NAMALWA (cell line): ENCODE data around the gene RXRA.
"Not testable (repeated sequence)": the region's sequence is repeated elsewhere in the genome, so short reads cannot be mapped to it uniquely, and the experiment has no call there.

ENCODE experiments used
- DNase-seq: peaks from one replicate; pipeline ENCODE4 v3.0.0-alpha.2; 2015; ENCODE audit warnings: low spot score

The RXRA gene

DNA sequence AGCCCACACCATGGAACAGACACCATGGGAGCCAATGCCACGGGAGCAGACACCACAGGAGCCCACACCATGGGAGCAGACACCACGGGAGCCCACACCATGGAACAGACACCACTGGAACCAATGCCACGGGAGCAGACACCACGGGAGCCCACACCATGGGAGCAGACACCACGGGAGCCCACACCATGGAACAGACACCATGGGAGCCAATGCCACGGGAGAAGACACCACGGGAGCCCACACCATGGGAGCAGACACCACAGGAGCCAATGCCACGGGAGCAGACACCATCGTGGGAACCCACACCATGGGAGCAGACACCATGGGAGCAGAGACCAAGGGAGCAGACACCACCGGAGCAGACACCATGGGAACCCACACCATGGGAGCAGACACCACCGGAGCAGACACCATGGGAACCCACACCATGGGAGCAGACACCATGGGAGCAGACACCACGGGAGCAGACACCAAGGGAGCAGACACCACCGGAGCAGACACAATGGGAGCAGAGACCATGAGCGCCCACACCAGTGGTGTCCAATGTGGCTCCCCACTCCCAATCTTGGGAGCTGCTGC lies 17.5 kb upstream of the RXRA start:
- not testable (repeated sequence) for DNase-seq

GRCh38 chr9:134313470-134313869 lies 12.8 kb upstream of the RXRA start:
- no peak for DNase-seq

DNA sequence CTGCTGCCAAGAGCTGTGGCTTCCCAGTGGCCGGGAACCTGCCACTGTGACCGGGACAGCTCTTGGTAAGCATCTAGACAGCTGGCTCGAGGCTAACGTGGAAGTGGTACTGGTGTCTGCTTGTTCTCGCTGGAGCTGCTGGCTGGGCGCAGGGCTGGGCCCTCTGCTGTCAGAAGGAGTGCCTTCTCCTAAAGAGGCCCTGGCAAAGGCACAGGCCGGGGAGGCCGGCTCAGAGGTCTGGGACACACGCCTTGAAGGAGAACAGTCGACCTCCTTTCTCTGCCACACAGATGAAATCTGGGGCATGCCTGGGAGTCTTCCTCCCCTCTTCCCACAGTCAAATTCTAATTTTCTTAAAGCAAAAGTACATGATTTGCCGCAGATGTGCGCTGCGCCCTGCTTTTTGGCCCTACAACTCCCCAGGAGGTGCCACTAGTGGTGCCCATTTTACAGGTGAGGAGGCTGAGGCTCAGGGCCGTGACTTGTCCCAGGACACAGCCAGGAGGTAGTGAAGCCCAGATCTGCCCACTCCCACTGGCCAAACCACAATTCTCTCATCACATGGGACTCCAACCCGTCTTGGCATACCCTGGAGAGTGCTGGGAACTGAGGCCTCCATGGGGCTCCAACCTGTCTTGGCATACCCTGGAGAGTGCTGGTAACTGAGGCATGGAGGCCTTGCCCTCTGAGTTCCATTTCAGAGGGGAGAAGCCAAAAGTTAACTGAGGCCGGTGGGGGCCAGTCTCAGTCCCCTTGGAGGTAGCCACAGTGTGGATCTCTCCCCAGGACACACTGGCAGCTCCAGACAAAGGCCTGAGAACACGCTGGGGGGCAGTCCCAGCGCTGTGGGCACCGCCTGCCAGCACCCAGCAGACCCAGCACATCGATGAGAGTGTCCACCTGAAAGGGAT lies 12.0 kb upstream of the RXRA start:
- DNase-seq = no peak

DNA sequence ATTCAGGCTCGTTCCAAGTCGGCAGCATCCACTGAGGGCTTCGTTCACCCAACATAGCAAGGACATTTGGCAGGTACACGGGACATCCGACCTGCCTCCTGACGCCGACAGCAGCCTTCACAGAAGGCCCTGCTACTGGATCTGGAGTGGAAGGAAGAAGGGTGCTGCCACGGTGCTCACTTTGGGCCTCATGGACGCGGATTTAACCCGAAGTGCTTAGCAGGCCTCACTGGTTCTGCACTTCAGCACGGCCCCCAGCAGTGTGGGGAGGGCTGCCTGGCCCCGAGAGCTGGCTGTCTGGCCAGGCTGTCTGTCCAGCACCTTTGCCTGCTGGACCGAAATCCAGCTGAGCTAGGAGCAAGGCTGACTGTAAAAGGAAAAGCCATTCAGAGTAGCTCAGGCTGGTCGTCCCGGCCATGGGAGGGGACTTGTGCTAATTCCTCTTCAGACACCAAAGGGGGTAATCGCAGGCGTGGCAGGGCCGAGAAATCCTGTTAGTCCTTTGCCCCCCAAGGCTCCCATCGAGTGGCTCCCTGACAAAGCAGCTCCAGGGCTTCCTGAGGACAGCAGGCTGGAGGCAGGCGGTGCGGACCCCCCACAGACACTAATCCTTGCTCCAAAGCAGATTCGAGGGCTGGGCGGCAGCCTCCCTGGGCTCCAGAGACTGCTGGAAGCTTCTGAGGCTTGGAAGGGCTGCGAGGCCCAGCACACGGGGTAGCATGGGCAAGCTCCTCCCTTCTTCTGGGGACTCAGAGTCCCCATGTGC lies 11.1 kb upstream of the RXRA start:
- no peak for DNase-seq

DNA sequence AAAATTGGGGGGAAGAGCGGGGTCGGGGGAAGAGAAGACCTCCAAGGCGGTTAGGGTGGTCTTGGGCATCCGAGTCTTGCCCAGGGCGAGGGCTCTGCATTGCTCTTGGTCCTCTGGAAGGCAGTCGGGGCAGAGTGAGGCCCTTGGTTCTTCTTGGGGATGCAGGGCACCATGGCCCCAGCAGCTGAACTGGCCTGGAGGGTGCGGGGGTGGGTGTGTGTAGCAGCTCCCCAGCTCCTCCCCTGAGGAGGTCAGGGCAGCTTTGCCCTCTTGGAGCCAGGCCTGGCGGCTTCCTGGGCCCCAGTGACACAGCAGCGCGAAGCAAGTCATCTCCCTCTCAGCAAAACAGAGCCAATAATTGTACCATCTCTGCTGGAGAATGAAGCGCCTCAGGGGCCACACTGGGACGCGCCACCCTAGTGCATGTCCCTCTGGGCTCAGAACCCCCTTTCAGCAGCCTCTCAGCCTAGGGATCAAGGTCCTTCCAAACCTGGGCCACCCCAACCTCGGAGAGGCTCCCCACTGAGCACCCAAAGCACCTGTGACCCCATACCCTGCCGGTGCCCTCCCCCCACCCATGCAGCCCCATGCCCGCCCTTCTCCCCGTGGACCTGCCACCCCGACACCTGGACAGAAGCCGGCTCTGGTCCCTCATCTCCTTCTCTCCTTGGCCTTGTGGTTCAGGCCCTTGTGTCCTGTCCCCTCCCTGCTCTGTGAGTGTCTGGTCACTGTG lies 10.4 kb upstream of the RXRA start:
- no peak for DNase-seq

DNA sequence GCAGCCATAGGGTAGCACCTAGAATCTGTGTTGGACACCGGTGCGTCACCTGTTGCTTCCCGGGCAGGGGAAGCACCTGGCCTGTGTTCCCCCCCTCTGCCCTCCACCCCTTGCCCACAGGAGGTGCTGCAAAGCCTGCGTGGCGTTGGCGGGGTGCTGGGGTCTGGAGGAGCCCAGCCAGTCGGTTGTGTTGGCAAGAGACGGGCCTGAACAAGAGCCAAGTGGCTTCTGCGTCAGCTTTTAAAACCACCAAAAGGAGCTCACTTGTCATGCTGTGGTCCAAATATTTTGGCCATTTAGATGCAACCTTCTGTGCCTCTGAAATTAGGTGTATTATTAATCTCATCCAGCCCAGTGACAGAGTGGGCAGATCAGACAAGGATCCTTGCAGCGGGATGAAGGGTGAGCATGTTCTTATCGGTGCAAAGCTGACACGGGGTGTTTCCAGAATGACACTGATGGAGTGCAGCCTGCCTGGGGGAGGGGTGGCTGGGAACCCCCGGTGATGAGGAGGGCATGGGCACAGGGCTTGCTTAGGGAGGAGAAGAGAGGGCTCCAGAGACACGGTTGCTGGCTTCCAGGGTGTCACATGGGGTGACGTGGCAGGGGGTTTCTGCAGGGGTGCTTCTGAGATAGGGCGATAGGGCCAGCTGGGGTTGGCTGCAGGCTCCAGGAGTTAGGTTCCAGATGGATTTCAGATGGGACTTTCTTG lies 9.7 kb upstream of the RXRA start:
- no peak for DNase-seq

DNA sequence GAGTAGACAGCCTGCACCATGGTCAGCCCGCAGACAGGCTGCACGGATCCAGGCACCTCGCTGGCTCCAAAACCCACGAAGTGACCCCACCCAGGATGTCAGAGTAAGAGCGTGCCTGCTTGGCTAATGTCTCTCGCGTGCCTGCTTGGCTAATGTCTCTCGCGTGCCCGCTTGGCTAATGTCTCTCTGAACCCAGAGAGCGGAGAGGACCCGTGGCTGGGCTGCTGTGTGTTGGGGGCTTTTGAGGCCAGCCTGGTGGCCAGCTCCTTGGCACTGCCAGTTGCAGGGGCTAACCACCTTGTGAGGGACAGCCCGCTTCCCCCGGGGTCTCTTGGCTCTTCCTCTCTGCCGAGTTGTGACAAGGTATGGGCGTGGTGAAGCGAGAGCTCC lies 8.9 kb upstream of the RXRA start:
- no peak for DNase-seq

DNA sequence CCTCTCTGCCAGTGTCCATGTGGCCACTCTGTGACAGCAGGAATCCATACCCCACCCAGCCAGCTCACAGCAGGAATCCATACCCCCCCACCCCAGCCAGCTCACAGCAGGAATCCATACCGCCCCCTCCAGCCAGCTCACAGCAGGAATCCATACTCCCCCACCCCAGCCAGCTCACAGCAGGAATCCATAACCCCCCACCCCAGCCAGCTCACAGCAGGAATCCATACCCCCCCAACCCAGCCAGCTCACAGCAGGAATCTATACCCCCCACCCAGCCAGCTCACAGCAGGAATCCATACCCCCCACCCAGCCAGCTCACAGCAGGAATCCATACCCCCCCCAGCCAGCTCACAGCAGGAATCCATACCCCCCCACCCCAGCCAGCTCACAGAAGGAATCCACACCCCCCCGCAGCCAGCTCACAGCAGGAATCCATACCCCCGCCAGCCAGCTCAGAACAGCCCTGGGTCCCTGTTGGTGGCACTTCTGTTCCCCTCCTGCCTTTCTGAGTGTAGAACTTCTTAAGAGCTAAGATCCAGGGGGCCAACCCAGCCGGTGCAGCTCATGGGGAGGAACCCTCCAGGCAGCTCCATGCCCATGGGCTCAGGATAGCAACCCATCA lies 8.4 kb upstream of the RXRA start:
- no peak for DNase-seq

DNA sequence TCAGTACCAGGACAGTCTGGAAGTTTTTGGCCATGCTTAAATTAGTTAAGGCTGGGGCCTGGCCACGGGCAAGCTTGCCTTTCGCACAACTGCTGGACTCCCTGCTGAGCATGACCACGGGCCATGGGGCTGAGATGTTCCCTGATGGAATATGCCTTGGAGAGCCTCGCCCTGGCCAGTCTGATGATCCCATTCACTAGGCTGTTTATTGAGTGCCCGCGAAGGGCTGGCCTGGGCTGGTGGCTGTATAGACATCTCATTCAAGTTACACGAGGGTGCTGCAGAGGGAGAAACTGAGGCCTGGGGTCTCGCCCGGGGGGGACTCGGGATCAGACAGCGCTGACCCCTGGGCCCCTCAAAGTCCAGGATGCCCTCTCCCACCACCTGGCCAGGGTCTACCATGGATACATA lies 7.8 kb upstream of the RXRA start:
- DNase-seq = no peak

GRCh38 chr9:134318941-134319305 lies 7.3 kb upstream of the RXRA start:
- DNase-seq = no peak

GRCh38 chr9:134319306-134320125 lies 6.7 kb upstream of the RXRA start:
- DNase-seq = no peak

DNA sequence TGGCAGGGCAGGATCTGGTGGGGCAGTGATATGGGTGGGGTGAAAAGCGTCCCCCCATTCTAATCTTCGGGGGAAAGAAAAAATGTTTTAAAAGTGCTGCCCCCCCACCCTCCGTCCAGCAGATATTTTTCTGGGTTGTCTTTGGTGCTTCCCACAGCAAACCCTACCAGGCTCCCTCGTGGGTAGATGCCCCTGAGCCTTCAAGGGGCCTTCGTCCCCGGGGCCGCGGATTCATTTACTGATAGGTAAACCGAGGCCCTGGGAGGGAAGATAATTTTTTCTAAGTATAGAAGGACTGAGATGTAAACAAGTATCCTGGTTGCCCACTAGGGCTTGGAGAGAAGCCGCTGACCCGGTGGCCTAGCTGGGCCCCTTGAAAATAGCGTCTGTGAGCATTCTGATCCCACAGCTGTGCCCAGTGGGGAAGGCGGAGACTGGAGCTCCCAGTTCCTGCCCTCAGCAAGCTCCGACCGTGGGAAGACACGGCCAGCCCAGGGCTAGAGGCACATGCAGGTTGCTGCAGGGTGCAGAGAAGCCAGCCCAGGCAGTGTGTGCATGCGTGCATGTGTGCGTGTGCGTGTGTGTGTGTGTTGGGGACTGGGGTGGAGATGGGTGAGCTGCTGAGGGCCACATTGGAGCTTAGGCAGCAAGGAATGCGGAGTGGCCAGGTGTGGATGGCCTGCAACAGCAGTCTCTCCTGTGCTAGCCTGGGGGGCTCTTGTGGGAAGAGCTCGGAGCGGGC lies 6.0 kb upstream of the RXRA start:
- no peak for DNase-seq

- DNase-seq = no peak
Observed at GRCh38 chr9:134320868-134321471, 5.3 kb upstream of the RXRA start.

- no peak for DNase-seq
Observed at GRCh38 chr9:134321531-134321930, 4.7 kb upstream of the RXRA start.

DNA sequence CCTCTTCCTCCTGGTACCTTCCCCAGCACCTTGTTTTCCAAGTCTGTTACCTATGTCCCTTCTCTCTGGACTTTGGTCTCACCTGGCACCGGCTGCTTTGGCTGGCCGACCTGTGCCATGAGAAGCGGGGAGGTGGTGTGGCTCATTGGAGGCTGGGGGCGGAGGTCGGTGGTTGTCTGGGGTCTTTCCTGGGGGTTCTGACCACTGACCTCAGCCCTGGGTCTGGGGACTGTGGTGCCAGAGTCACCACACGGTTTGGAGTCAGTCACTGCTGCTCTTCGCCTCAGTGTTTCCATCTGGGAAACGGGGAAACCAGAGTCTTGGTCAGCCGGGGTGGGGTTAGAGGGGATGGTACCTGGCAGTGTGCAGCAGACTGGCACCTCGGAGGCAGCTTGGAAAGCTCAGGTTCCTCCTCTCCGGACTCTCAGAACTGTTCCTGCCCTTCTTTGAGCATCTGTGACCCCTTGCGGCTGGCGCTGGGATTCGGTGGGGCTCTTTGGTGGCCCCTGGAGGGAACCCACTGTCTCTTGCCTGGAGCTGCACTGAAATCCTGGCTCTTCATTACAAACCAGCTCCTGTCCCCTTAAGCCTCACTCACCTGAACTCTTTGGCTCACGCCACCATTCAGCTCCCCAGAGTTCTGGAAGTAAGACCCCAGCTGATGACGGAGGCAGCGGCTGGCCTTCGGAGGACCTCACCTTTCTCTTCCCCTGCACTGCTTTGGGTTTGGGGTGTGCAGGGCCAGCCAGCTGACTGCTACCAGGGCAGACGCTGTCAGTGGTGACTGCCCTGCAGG lies 4.1 kb upstream of the RXRA start:
- DNase-seq = no peak

GRCh38 chr9:134322781-134323241 lies 3.4 kb upstream of the RXRA start:
- no peak for DNase-seq

DNA sequence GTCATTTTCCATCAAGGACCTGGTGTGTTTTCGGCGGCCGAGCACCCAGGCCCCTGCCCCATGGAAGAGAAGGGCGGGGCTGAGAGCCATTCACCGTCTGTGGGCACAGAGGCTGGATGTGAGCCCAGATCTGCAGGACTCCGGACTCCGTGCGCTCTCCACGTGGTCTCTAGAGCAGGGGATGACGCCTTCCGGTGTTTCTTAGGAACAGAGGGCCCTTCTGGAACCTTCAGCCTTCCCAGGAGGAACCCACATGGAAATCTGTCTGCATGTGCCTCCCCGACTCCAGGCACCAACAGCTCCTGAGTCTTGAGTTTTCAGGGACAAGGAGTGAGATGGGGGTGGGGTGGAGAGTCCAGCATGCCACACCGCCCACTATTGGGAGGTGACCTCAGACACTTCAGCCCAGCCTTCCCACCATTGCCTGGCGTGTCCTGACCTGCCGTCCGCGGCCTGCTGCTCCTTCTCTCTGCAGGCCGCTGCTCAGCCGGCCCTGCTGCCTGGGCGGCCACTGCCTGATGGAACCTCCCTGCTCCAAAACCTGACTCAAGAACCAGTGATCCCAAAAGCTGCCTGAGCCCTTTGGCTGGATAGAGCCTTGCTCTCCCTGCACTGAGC lies 2.4 kb upstream of the RXRA start:
- DNase-seq = no peak
